Measurements from ENCODE around the gene BRF1. TPM values are rescaled to one million over a fixed set of nuclear protein-coding genes. Genes with fewer than 3 reads are reported as not detected.

Gene BRF1
- polyA plus RNA-seq, 1 of the 3 experiments (the other 2 are of a cell fraction), result 15.7 TPM

DNA sequence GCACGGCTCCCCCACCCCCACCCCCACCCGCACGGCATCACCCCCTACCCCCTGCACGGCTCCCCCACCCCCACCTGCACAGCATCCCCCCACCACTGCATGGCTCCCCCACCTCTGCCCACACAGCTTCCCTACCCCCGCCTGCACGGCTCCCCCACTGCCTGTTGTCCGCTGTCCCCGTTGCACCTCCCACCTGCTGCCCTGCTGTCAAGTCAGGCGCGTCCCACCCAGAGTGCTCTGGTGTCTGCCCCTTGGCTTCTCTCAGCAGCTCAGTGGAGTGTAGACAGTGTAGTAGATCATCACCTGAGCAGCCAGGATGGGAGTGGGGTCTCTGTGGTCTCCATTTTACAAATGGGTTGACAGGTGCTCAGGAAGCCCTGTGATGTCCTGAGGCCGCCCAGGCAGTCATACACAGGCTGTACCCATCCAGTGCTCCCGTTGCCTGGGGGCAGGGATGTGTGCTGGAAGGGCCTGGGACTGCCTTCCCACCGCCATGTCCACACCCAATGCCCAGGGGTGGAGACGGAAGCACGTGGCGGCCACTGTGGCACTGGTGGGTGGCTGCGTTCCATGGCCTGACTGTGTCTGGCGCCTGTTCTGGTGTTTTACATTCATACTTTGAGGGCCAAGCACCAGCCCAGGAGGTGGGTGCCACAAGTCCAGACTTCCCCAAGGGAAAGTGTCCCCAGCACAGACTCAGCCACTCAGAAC lies 46.2 kb upstream of the BRF1 start:
- Histone ChIP-seq H4K20me1 (ENCODE audit: insufficient read depth) (peaks cover 12% of the 10 kb centered on the region), H3K27me3 (ENCODE audit: insufficient read depth) (no peaks in the 10 kb centered on the region), H3K9ac (no peak overlapping the region), H3K9me2 (no peaks in the 10 kb centered on the region), H3K4me1 (ENCODE audit: control insufficient read depth in 1 of 2, insufficient read depth in 2 of 2, low read depth in 1 of 2, low read length in 1 of 2) (peaks cover 0 to 13% of the 10 kb centered on the region in 2 experiments; a peak in 1 of 4 replicates), H3F3A (replicated peaks; ENCODE audit: insufficient read depth) (no peaks in the 10 kb centered on the region), H3K27ac (ENCODE audit: low read depth in 2 of 2, low read length in 1 of 2) (no peak overlapping the region), H2AFZ (ENCODE audit: low read depth) (no peak overlapping the region), H3K36me3 (replicated peaks in 1 of 2; ENCODE audit: control insufficient read depth in 1 of 2, insufficient read depth in 2 of 2, low read length in 1 of 2) (no peaks in the 10 kb centered on the region), H3K79me2 (ENCODE audit: insufficient read depth) (peaks cover 13% of the 10 kb centered on the region), H3K4me3 (ENCODE audit: low read depth in 2 of 2, low read length in 1 of 2) (no peak overlapping the region), H3K9me3 (peaks cover 9% of the 10 kb centered on the region; the same call in 1 of the 2 replicates), H3K4me2 (no peak overlapping the region)
- TF ChIP-seq SIN3A (IDR thresholded peaks at IDR 0.05; ENCODE audit: borderline replicate concordance, low read depth, low read length) (no peak), ELF1 (IDR thresholded peaks at IDR 0.05) (no peak), SMC3 (IDR thresholded peaks at IDR 0.05; ENCODE audit: low read depth, low read length) (no peak), CHD2 (IDR thresholded peaks at IDR 0.05; ENCODE audit: low read length, partially characterized antibody) (no peak), RXRA (IDR thresholded peaks at IDR 0.05; ENCODE audit: borderline replicate concordance, low read depth) (no peak), NFIC (IDR thresholded peaks at IDR 0.05; ENCODE audit: borderline replicate concordance) (no peak), TEAD4 (IDR thresholded peaks at IDR 0.05; ENCODE audit: borderline replicate concordance, insufficient read depth) (no peak), JUND (IDR thresholded peaks at IDR 0.05) (no peak), FOXM1 (IDR thresholded peaks at IDR 0.05; ENCODE audit: low read depth) (no peak)
- TF ChIP-seq, protein P1, sequence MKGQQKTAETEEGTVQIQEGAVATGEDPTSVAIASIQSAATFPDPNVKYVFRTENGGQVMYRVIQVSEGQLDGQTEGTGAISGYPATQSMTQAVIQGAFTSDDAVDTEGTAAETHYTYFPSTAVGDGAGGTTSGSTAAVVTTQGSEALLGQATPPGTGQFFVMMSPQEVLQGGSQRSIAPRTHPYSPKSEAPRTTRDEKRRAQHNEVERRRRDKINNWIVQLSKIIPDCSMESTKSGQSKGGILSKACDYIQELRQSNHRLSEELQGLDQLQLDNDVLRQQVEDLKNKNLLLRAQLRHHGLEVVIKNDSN (IDR thresholded peaks at IDR 0.05; ENCODE audit: borderline replicate concordance, low read depth), result no peak
- TF ChIP-seq, protein P2, sequence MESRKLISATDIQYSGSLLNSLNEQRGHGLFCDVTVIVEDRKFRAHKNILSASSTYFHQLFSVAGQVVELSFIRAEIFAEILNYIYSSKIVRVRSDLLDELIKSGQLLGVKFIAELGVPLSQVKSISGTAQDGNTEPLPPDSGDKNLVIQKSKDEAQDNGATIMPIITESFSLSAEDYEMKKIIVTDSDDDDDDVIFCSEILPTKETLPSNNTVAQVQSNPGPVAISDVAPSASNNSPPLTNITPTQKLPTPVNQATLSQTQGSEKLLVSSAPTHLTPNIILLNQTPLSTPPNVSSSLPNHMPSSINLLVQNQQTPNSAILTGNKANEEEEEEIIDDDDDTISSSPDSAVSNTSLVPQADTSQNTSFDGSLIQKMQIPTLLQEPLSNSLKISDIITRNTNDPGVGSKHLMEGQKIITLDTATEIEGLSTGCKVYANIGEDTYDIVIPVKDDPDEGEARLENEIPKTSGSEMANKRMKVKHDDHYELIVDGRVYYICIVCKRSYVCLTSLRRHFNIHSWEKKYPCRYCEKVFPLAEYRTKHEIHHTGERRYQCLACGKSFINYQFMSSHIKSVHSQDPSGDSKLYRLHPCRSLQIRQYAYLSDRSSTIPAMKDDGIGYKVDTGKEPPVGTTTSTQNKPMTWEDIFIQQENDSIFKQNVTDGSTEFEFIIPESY (IDR thresholded peaks at IDR 0.05; ENCODE audit: borderline replicate concordance, low read depth), result no peak
- TF ChIP-seq, protein P3, sequence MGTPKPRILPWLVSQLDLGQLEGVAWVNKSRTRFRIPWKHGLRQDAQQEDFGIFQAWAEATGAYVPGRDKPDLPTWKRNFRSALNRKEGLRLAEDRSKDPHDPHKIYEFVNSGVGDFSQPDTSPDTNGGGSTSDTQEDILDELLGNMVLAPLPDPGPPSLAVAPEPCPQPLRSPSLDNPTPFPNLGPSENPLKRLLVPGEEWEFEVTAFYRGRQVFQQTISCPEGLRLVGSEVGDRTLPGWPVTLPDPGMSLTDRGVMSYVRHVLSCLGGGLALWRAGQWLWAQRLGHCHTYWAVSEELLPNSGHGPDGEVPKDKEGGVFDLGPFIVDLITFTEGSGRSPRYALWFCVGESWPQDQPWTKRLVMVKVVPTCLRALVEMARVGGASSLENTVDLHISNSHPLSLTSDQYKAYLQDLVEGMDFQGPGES (IDR thresholded peaks at IDR 0.05; ENCODE audit: low read depth, low read length), result no peak
- POLR2A ChIA-PET, result no interaction called here
- DNase-seq, result no peak
- 93% methylated on average over 10 of the region's 18 CpGs for WGBS (ENCODE audit: low lambda C conversion rate)
- CTCF ChIA-PET, result interaction anchor here (1.6 to 2.0 kb wide), 2 partner anchors 24 to 144 kb away, joined by 5 read pairs; no protein-coding TSS in a partner anchor

DNA sequence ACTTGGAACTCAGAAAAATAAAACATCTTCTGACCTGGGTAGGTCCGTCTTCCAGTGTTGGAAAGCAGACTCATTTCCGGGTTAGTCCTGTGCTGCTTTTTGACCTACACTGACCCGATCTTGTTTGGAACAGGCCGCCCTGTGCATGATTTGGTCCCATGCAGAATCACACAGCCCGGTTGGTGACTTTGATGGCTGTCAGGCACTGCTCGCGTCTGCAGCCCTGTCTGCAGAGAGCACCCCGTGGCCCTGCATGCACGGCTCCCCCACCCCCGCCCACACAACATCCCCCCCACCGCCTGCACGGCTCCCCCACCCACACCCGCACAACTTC lies 45.4 kb upstream of the BRF1 start:
- POLR2A ChIA-PET, result no interaction called here
- Histone ChIP-seq H3K9ac (no peak overlapping the region), H4K20me1 (ENCODE audit: insufficient read depth) (peaks cover 16% of the 10 kb centered on the region; the same call in 1 of the 2 replicates), H3K79me2 (ENCODE audit: insufficient read depth) (peaks cover 18% of the 10 kb centered on the region), H3K9me2 (no peaks in the 10 kb centered on the region), H3K9me3 (peaks cover 9% of the 10 kb centered on the region; the same call in 1 of the 2 replicates), H3K4me2 (no peak overlapping the region), H3K27ac (ENCODE audit: low read depth in 2 of 2, low read length in 1 of 2) (no peak overlapping the region; a peak in 1 of 4 replicates), H3K27me3 (ENCODE audit: insufficient read depth) (no peaks in the 10 kb centered on the region), H2AFZ (ENCODE audit: low read depth) (no peak overlapping the region), H3K36me3 (replicated peaks in 1 of 2; ENCODE audit: control insufficient read depth in 1 of 2, insufficient read depth in 2 of 2, low read length in 1 of 2) (no peaks in the 10 kb centered on the region), H3F3A (replicated peaks; ENCODE audit: insufficient read depth) (no peaks in the 10 kb centered on the region), H3K4me3 (ENCODE audit: low read depth in 2 of 2, low read length in 1 of 2) (no peak overlapping the region), H3K4me1 (ENCODE audit: control insufficient read depth in 1 of 2, insufficient read depth in 2 of 2, low read depth in 1 of 2, low read length in 1 of 2) (peaks cover 0 to 9% of the 10 kb centered on the region in 2 experiments; a peak in 1 of 4 replicates)
- no peak for DNase-seq
- CTCF ChIA-PET, result interaction anchor here (1.3 to 2.0 kb wide), 3 partner anchors 11 to 256 kb away, joined by 3 to 5 read pairs (median 3); no protein-coding TSS in a partner anchor
- 85% methylated on average over 13 of the region's 13 CpGs for WGBS (ENCODE audit: low lambda C conversion rate)
- TF ChIP-seq FOSL2 (IDR thresholded peaks at IDR 0.05; ENCODE audit: borderline replicate concordance, low read depth), result no peak
- TF ChIP-seq, protein P4, sequence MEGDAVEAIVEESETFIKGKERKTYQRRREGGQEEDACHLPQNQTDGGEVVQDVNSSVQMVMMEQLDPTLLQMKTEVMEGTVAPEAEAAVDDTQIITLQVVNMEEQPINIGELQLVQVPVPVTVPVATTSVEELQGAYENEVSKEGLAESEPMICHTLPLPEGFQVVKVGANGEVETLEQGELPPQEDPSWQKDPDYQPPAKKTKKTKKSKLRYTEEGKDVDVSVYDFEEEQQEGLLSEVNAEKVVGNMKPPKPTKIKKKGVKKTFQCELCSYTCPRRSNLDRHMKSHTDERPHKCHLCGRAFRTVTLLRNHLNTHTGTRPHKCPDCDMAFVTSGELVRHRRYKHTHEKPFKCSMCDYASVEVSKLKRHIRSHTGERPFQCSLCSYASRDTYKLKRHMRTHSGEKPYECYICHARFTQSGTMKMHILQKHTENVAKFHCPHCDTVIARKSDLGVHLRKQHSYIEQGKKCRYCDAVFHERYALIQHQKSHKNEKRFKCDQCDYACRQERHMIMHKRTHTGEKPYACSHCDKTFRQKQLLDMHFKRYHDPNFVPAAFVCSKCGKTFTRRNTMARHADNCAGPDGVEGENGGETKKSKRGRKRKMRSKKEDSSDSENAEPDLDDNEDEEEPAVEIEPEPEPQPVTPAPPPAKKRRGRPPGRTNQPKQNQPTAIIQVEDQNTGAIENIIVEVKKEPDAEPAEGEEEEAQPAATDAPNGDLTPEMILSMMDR (IDR thresholded peaks at IDR 0.05), result no peak
- TF ChIP-seq, protein P5, sequence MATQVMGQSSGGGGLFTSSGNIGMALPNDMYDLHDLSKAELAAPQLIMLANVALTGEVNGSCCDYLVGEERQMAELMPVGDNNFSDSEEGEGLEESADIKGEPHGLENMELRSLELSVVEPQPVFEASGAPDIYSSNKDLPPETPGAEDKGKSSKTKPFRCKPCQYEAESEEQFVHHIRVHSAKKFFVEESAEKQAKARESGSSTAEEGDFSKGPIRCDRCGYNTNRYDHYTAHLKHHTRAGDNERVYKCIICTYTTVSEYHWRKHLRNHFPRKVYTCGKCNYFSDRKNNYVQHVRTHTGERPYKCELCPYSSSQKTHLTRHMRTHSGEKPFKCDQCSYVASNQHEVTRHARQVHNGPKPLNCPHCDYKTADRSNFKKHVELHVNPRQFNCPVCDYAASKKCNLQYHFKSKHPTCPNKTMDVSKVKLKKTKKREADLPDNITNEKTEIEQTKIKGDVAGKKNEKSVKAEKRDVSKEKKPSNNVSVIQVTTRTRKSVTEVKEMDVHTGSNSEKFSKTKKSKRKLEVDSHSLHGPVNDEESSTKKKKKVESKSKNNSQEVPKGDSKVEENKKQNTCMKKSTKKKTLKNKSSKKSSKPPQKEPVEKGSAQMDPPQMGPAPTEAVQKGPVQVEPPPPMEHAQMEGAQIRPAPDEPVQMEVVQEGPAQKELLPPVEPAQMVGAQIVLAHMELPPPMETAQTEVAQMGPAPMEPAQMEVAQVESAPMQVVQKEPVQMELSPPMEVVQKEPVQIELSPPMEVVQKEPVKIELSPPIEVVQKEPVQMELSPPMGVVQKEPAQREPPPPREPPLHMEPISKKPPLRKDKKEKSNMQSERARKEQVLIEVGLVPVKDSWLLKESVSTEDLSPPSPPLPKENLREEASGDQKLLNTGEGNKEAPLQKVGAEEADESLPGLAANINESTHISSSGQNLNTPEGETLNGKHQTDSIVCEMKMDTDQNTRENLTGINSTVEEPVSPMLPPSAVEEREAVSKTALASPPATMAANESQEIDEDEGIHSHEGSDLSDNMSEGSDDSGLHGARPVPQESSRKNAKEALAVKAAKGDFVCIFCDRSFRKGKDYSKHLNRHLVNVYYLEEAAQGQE (IDR thresholded peaks at IDR 0.05; ENCODE audit: low read depth, low read length), result no peak
- no peak for TF ChIP-seq EZH2phosphoT487 (IDR thresholded peaks at IDR 0.05; ENCODE audit: borderline replicate concordance, low read depth)
- TF ChIP-seq, protein P1 (IDR thresholded peaks at IDR 0.05; ENCODE audit: borderline replicate concordance, low read depth), result no peak

All from SK-N-SH (cell line).